DLD1 (cell line): ENCODE data around the gene PTTG1IP2.

Experiments used
- in situ Hi-C: cut with HindIII; loops from 2 replicates; pipeline ENCODE4 v1.10.0; 2017; ENCODE audit warnings: low sequenced_read_pairs

The PTTG1IP2 gene

GRCh38 chr7:90552521-90552920 lies 83.1 kb downstream of the PTTG1IP2 start:
- in situ Hi-C loops = no loop called here

- in situ Hi-C loops = no loop called here
These were observed 91.3 kb downstream of the PTTG1IP2 start for GRCh38 chr7:90560730-90561129.
